ENCODE measurements around the gene MAPK1IP1L. TPM values are rescaled to one million over a fixed set of nuclear protein-coding genes. Genes with fewer than 3 reads are reported as not detected.
A peak's percentile ranks its signal among the peaks of the same experiment; 100 is the strongest.

The MAPK1IP1L gene
- polyA plus RNA-seq, 1 of the 3 experiments (the other 2 are of a cell fraction): 129 TPM

DNA sequence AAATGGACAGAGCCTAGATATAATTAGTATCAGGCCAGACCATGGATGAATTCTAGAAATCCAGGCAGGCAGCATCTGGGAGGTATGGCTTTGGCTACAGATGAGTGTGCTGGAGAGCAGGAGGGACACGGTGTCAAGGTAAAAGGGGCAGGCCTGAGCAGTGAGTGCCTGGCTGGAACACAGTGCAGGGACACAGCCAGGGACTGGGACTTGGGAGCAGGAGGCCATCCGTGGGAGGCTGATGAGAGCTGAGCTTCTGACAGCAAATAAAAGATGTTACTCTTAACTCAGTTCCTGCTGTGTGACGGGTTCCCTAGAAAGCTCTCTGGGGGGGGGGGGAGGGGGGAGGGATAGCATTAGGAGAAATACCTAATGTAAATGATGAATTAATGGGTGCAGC, 64.0 kb downstream of the MAPK1IP1L start:
- Histone ChIP-seq H3F3A (replicated peaks; ENCODE audit: insufficient read depth) (no peaks in the 10 kb centered on the region), H4K20me1 (ENCODE audit: insufficient read depth) (no peaks in the 10 kb centered on the region), H3K9ac (no peak overlapping the region), H2AFZ (ENCODE audit: low read depth) (no peak overlapping the region), H3K4me1 (ENCODE audit: control insufficient read depth in 1 of 2, insufficient read depth in 2 of 2, low read depth in 1 of 2, low read length in 1 of 2) (peaks cover 0 to 17% of the 10 kb centered on the region in 2 experiments; a peak in 1 of 4 replicates), H3K27me3 (ENCODE audit: insufficient read depth) (no peaks in the 10 kb centered on the region), H3K4me3 (ENCODE audit: low read depth in 2 of 2, low read length in 1 of 2) (no peak overlapping the region), H3K27ac (ENCODE audit: low read depth in 2 of 2, low read length in 1 of 2) (peak overlapping the region in 1 of 2 experiments; percentile 28; a peak in 1 of 4 replicates), H3K9me2 (no peaks in the 10 kb centered on the region), H3K4me2 (no peak overlapping the region), H3K79me2 (ENCODE audit: insufficient read depth) (no peaks in the 10 kb centered on the region), H3K9me3 (no peaks in the 10 kb centered on the region), H3K36me3 (replicated peaks in 1 of 2; ENCODE audit: control insufficient read depth in 1 of 2, insufficient read depth in 2 of 2, low read length in 1 of 2) (no peaks in the 10 kb centered on the region)
- TF ChIP-seq SIN3A (IDR thresholded peaks at IDR 0.05; ENCODE audit: borderline replicate concordance, low read depth, low read length) (no peak), GABPA (IDR thresholded peaks at IDR 0.05; ENCODE audit: low read depth) (no peak), SMC3 (IDR thresholded peaks at IDR 0.05; ENCODE audit: low read depth, low read length) (no peak), ELF1 (IDR thresholded peaks at IDR 0.05) (no peak), EZH2phosphoT487 (IDR thresholded peaks at IDR 0.05; ENCODE audit: borderline replicate concordance, low read depth) (no peak), RXRA (IDR thresholded peaks at IDR 0.05; ENCODE audit: borderline replicate concordance, low read depth) (no peak), MXI1 (IDR thresholded peaks at IDR 0.05; ENCODE audit: low read depth, low read length) (no peak), FOXM1 (IDR thresholded peaks at IDR 0.05; ENCODE audit: low read depth) (no peak), TAF1 (IDR thresholded peaks at IDR 0.05; ENCODE audit: borderline replicate concordance, low read depth, low read length) (no peak), CHD2 (IDR thresholded peaks at IDR 0.05; ENCODE audit: low read length, partially characterized antibody) (no peak), RAD21 (IDR thresholded peaks at IDR 0.05; ENCODE audit: low read length) (no peak), TEAD4 (IDR thresholded peaks at IDR 0.05; ENCODE audit: borderline replicate concordance, insufficient read depth) (no peak), FOXJ3 (CRISPR knock-in tag; IDR thresholded peaks at IDR 0.05) (no peak)
- TF ChIP-seq, protein P1, sequence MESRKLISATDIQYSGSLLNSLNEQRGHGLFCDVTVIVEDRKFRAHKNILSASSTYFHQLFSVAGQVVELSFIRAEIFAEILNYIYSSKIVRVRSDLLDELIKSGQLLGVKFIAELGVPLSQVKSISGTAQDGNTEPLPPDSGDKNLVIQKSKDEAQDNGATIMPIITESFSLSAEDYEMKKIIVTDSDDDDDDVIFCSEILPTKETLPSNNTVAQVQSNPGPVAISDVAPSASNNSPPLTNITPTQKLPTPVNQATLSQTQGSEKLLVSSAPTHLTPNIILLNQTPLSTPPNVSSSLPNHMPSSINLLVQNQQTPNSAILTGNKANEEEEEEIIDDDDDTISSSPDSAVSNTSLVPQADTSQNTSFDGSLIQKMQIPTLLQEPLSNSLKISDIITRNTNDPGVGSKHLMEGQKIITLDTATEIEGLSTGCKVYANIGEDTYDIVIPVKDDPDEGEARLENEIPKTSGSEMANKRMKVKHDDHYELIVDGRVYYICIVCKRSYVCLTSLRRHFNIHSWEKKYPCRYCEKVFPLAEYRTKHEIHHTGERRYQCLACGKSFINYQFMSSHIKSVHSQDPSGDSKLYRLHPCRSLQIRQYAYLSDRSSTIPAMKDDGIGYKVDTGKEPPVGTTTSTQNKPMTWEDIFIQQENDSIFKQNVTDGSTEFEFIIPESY (IDR thresholded peaks at IDR 0.05; ENCODE audit: borderline replicate concordance, low read depth): no peak
- TF ChIP-seq, protein P2, sequence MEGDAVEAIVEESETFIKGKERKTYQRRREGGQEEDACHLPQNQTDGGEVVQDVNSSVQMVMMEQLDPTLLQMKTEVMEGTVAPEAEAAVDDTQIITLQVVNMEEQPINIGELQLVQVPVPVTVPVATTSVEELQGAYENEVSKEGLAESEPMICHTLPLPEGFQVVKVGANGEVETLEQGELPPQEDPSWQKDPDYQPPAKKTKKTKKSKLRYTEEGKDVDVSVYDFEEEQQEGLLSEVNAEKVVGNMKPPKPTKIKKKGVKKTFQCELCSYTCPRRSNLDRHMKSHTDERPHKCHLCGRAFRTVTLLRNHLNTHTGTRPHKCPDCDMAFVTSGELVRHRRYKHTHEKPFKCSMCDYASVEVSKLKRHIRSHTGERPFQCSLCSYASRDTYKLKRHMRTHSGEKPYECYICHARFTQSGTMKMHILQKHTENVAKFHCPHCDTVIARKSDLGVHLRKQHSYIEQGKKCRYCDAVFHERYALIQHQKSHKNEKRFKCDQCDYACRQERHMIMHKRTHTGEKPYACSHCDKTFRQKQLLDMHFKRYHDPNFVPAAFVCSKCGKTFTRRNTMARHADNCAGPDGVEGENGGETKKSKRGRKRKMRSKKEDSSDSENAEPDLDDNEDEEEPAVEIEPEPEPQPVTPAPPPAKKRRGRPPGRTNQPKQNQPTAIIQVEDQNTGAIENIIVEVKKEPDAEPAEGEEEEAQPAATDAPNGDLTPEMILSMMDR (IDR thresholded peaks at IDR 0.05): no peak
- TF ChIP-seq, protein P3, sequence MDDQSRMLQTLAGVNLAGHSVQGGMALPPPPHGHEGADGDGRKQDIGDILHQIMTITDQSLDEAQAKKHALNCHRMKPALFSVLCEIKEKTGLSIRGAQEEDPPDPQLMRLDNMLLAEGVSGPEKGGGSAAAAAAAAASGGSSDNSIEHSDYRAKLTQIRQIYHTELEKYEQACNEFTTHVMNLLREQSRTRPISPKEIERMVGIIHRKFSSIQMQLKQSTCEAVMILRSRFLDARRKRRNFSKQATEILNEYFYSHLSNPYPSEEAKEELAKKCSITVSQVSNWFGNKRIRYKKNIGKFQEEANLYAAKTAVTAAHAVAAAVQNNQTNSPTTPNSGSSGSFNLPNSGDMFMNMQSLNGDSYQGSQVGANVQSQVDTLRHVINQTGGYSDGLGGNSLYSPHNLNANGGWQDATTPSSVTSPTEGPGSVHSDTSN (IDR thresholded peaks at IDR 0.05): no peak
- TF ChIP-seq, protein P4, sequence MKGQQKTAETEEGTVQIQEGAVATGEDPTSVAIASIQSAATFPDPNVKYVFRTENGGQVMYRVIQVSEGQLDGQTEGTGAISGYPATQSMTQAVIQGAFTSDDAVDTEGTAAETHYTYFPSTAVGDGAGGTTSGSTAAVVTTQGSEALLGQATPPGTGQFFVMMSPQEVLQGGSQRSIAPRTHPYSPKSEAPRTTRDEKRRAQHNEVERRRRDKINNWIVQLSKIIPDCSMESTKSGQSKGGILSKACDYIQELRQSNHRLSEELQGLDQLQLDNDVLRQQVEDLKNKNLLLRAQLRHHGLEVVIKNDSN (IDR thresholded peaks at IDR 0.05; ENCODE audit: borderline replicate concordance, low read depth): no peak
- CTCF ChIA-PET: interaction anchor here (0.9 to 1.3 kb wide), 3 partner anchors 24 to 64 kb away, joined by 3 to 4 read pairs (median 3); no protein-coding TSS in a partner anchor
- WGBS (ENCODE audit: low lambda C conversion rate): 75% methylated on average over 3 of the region's 3 CpGs
- DNase-seq: no peak
- POLR2A ChIA-PET: interaction anchor here (0.6 kb wide), 1 partner anchor 19 kb away, joined by 4 read pairs; no protein-coding TSS in a partner anchor
